Adrenal gland (tissue), 5 donors: ENCODE results near the gene NR6A1.

Experiments used
- CTCF ChIP-seq, 6 experiments: fragments of 450-650 bp in 4 of 6; fragments of 200-600 bp in 2 of 6; sonication (generic) in 1 of 6; IDR thresholded peaks; 1 replicate in 5 of 6; 2 replicates in 1 of 6; pipeline versions ENCODE4 v1.5.1 to v1.8.0; 2016 to 2021; ENCODE audit warnings: antibody characterized with exemption in 6 of 6, mild to moderate bottlenecking in 2 of 6, moderate library complexity in 1 of 6
- POLR2A ChIP-seq, 2 donors: fragments of 450-650 bp; IDR thresholded peaks; one replicate each; pipeline ENCODE4 v1.6.1; 2017; ENCODE audit warnings: antibody characterized with exemption in 2 of 2, mild to moderate bottlenecking in 2 of 2, moderate library complexity in 1 of 2
- donor health status: DM: no; HTN: no; CAD: no.

- TF ChIP-seq CTCF (IDR thresholded peaks at IDR 0.05) (no peak), POLR2A (IDR thresholded peaks at IDR 0.05) (no peak)
Observed at GRCh38 chr9:124550072-124550471, 221.0 kb downstream of the NR6A1 start.
